Right renal pelvis (tissue), 4 donors: Measurements from ENCODE around the gene CBY3. TPM values are rescaled to one million over a fixed set of nuclear protein-coding genes. Genes with fewer than 3 reads are reported as not detected.
"Not testable (repeated sequence)": the region's sequence is repeated elsewhere in the genome, so short reads cannot be mapped to it uniquely, and the experiment has no call there.

Source experiments
- DNase-seq, 4 donors: peaks; one replicate each; pipeline ENCODE4 v3.0.0-alpha.2; 2013; ENCODE audit warnings: low read depth in 4 of 4, low spot score in 3 of 4, missing footprints in 1 of 4
- polyA plus RNA-seq, 4 donors: library from polyadenylated mRNA; unstranded; fragments of 120-200 nt; gene quantifications; one replicate each; pipeline ENCODE4 v1.2.1, GENCODE V29; 2013; ENCODE audit not compliant: insufficient read length in 4 of 4

The CBY3 gene
- under 1 TPM in 3 of 4 donors, not detected in 1; 0.36 to 0.47 (median 0.42) TPM for polyA plus RNA-seq

DNA sequence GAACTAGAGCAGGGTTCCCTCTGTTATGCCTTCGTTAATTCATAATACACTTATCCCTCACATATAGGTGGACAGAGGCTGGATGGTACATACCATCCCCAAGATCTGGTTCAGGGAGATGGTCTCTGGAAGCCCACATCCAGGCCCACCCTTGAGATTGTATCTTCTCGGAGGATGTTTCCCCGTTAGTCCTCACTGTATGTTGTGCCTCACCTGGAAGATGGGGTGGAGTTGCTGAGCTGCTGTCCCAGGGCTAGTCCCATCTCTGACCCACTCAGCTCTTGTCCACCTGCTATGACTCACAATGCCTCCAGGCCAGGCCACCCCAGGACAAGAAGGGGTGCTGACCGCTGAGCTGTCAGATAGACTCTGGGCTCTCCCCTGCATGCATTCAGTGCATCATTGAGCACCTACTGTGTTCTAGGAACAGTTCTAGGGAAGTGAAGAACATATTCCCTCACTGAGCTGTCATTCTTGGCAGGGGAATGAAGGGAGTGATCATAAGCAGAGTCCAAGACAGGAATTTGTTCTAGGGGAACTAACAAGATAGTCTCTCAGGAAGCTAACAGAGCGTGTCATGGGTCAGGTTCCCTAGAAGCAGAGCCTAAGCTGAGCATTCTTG, at the start of gene CBY3:
Gene CBY3, minus strand, starts transcription at position 255 of the 622 bp plus-strand sequence. Its CDS starts 116 bp downstream, at position 139.
- DNase-seq = no peak

DNA sequence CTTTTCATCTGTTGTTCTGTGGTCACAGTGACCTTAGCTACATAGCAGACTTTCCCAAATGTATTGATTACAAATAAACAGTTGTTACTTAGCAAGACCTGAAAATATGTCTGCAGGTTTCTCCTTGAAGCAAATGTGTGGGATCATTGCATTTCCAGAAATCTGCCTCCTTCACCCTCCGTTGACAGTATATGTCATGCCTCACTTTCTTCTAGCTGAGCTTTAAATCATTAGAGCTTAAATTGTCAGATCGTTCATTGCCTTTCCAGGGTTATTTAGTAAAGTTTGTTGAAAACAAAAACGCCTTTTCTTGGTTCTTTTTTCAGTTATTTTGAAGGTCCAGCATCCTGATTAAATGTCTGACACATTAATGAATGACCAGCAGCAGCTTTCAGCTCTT, 49.5 kb upstream of the CBY3 start:
- DNase-seq = no peak

DNA sequence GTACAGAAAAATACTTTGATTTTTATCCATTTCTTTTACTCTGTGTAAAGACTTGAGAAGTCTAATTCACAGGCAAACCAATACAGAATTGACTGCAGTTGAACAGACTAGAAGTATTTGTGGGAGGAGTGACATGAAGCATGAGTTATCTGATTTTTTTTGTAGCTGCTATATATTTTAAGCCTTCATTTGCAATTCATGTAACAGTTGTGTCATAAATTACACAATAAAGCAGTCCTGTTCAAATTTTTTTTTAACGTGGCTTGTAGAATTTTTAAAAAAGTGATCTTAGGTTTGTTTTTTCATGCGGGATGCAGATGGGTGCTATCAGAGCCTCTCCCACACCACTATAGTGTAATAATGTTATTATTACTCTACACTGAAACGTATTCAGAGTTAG, 48.9 kb upstream of the CBY3 start:
- DNase-seq = no peak

DNA sequence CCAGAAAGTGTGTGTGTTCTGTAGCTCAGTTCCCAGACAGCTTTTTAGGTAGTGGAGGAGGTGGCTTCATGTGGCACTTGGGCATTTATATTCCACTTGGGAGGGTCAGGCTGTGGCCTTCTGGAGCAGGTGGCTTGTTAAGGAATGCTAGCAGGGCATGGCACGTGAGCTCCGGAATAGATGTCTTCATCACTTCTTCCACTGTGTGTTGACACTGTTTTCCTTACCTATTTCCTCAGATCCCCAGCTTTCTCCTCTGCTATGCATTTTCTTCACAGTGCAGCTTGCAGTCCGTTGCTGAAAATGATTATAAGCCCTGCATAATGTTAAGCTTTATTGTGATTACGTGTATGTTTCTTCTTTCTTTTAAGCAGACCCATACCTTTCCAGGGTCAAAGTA, 48.5 kb upstream of the CBY3 start:
- no peak for DNase-seq

DNA sequence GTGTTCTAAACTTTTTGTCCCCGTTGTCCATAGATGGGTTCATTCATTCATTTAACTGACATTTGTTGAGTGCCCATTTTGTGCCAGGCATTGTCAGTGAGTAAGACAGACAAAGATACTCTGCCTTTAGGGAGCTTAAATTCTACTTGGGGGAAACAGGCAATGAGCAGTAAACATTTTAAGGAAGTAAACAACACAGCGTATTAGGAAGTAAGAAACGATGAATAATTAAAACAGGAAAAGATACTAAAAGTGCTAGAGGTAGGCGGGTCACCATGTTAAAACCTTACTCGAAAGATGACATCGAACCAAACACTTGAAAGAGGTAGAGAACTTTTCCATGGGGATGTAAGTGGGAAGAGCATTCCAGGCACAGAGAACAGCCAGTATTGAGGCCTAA, 46.3 kb upstream of the CBY3 start:
- no peak for DNase-seq

DNA sequence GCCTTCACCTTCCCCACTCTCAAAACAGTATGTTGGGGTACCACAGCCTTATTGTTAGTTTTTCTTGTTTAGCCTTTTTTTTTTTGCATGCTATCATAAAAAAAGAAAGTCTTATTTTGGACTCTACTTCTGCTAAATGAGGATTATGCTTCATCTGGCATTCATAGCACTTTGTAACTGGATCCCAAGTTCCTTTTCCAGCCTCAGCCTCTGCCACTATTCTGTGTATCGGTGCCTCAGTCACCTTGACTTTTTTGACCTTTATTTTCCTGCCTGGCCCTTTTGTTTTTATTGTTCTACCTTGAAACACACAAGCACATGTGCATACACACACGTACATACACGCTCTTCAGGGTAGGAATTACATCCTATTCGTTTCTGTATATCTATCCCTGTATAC, 43.3 kb upstream of the CBY3 start:
- DNase-seq = no peak

DNA sequence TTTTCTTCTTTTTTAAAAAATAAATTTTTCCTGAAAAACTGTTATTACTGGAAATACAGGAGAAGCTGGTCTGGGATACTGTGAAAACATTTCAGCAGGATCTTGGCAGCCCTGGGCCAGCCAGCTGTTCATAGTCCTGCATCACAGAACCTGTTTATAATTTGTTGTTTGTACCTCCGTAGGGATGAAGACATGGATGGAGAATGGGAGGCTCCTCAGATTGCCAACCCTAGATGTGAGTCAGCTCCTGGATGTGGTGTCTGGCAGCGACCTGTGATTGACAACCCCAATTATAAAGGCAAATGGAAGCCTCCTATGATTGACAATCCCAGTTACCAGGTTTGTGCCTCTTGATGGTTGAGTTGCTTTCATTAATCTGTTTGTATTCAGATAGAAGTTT, 39.4 kb upstream of the CBY3 start:
- DNase-seq = no peak

DNA sequence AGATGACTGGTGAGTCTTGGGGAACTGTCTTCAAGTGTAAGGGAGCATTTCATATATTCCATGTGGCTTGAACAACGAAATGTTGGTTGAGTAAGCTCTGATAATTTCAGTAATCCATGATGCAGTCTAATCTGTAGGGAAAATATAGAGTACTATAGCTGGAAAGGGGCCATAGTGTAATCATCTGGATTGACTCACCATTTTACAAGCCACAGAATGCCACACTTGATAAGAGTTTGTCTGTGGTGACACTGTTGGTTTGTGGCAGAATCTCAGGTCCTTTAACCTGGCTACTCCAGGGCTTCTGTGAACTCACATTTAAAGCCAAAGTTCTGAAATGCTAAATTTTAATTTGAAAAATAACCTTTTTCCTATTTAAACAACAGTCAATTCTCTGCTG, 35.5 kb upstream of the CBY3 start:
- DNase-seq = no peak

DNA sequence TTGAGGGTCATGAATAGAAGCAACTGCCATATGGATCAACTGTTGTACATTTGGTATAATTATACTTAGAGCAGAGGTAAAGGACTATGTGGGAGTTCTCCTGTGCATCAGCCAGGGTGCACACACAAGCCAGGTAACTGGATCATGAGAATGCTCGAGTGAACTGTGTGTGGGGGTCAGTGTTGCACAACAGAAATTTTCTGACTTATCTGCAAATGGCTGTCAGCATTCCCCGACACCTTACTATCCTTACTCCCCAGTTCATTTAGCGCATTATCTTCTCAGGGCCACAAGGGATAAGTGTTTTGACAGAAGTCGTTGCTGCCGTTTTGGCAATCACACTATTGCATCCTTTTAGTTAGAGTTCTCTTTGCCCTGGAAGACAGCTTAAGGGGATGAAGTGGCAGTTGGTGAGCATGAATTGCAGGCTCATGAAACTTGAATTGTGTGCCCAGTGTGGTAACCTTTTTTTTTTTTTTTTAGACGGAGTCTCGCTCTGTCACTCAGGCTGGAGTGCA, 19.6 kb upstream of the CBY3 start:
- no peak for DNase-seq

DNA sequence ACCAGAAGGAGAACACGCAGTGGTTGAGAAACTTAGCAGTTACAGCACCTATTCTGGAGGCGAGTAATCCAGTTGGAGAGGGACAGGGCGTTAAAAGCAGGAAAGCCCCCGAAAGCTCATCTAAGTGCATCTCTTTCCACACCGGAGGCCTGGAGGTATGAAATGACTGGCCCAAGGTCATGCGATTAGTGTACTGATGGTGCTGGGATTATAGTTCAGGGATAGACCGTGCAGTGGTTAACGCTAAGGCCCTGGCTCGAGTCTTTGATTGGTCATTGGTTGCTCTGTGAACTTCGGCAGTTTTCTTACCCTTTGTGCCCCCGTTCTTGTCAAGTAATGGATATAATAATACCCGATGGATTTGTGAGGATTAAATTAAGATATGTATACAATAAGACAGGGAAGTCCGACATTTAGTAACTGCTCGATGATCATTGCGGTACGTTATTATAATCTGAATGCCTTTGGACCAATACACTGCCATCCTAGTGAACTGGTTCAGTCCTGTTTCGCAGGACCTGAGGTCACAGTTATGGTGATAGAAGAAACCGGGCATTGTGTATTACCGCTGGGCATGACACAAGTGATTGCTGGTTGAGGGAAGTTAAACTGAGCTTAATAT, 18.9 kb upstream of the CBY3 start:
- DNase-seq = no peak

DNA sequence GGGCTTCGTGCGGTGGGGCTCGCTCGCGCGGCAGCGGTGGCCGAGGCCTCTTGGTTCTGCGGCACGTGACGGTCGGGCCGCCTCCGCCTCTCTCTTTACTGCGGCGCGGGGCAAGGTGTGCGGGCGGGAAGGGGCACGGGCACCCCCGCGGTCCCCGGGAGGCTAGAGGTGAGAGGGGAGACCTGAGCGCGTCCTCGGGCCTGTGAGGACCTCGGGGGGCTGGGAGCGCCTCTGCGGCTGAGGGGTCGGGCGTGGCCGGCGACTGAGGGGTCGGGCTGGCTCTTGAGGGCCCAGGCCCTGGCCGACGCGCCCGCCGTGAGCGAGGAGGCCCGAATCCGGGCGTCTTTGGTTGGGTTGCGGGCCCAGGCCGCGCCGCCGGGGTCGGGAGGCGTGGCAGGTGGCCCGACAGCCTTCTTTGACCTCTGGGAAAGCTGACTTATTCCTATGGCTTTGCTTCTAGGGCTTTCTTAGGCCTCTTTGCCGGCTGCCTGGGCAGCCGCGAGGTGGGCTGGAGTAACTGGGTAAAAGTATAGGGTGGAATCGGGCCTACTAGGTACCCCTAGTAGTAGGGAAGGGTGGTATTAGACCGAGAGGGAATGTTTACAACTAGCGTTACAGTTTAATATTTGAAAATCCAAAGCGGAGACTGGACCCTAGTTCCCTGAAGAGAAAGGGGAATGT, 18.2 kb upstream of the CBY3 start, which contains the start of gene CANX:
Gene CANX, plus strand, starts transcription at position 33 of the 681 bp plus-strand sequence. CDS start 6,715 bp downstream, outside the sequence.
- DNase-seq = no peak

DNA sequence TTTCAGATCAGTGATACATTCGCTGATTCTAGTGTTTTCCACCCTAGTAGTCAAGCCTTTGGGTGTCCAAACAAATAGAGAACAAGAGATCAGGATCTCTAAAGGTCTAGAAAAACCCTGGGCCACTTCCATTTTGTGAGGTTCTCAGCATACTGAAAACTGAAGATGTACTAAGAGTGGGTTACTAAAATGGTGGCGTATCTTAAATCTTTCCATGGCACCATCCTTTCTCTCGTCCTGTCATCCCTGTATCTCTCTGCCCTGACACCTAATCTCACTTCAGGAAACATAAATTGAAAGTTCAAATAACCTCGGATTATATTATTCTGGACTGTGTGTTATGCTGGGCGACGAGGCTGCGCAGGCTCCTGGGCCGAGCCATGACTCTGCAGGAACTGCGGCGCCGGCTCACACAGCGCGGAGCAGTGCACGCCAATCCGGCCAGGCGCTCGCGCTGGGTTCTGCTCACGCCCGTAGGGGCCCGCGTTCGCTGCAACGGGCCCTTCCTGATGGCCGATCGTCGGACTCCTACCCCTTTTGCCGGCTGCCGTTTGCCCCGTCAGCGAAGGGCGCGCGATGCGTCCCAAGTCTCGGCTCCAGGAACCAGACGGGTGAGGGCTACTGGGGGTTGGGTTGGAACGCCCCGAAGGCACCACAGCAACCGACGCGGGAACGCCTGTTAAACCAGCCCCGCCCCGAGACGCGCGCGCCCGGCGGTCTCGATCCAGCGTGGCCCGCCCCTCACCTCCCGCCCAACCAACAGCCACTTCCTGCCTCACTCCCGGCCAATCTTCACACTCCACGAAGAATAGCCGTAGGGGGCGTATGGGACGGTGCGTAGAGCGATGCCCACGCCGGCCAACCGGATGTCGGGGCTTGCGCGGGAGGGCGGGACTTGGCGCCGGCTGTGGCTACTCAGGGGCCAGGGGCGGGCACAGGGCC, 17.4 kb upstream of the CBY3 start:
- peak; percentile 98 to 99 (median 98) for DNase-seq

DNA sequence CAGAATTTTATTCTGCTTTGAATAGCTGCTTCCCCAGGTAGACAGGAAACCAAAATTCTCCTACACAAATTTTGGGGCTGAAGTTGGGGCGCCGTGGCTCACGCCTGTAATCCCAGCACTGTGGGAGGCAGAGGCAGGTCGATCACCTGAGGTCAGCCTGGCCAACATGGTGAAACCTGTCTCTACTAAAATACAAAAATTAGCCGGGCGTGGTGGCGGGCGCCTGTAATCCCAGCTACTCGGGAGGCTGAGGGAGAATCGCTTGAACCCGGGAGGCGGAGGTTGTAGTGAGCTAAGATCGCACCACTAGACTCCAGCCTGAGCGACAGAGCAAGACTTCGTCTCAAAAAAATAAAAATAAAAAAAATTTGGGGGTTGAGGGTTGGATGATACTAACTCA, 16.7 kb upstream of the CBY3 start:
- not testable (repeated sequence) for DNase-seq

DNA sequence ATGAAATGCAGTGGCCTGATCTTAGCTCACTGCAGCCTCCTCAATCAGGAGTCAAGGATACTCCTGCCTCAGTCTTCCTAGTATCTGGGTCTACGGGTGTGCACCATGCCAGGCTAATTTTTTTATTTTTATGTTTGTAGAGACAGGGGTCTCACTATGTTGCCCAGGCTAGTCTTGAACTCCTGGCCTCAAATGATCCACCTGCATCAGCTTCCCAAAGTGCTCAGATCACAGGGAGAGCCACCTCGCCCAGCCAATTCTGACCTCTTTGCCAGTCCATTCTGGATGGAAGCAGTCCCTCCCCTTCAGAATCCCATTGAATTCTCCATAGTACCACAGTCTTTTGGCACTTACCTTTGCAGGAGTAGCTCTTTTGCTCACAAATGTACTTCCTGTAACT, 16.3 kb upstream of the CBY3 start:
- no peak for DNase-seq

DNA sequence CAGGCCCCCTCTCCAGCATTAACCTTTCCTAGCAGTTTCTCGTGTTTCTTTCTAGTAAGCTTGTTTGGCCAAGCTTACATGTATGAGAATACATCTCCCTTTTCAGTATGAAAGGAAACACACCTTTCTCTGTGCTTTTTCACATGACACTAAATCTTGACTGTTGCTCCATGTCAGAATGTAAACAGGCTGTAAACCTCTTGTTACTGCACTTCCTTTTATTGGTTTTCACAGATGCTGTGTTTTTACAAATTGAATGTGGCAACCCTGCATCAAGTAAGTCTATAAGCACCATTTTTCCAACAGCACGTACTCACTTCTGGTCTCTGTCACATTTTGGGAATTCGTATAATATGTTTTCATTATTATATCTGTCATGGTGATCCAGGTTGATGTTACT, 15.8 kb upstream of the CBY3 start:
- DNase-seq = no peak

DNA sequence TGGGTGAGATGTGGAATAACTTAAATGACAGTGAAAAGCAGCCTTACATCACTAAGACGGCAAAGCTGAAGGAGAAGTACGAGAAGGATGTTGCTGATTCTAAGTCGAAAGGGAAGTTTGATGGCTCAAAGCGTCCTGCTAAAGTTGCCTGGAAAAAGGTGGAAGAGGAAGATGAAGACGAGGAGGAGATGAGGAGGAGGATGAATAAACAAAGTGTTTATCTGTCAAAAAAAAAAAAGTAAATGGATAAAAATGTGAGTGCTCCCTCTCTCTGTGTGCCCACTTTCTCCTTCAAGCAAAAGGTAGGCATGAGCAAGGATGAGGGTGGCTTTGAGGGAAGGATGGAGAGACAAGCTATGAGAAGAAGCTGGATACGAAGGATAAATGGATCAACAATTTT, 13.7 kb upstream of the CBY3 start:
- no peak for DNase-seq

DNA sequence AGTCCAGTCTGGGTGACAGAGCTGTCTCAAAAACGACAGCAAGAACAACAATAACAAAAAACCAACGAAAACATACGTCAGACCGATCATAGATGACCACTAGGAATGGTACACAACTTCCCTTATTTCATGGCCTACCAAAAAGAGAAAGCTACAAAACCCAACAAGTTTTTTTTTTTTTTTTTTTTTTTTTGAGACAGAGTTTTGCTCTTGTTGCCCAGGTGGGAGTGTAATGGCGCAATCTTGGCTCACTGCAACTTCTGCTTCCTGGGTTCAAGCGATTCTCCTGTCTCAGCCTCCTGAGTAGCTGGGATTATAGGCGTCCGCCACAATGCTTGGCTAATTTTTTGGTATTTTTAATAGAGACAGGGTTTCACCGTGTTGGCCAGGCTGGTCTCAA, 8.4 kb upstream of the CBY3 start:
- DNase-seq = not testable (repeated sequence)

DNA sequence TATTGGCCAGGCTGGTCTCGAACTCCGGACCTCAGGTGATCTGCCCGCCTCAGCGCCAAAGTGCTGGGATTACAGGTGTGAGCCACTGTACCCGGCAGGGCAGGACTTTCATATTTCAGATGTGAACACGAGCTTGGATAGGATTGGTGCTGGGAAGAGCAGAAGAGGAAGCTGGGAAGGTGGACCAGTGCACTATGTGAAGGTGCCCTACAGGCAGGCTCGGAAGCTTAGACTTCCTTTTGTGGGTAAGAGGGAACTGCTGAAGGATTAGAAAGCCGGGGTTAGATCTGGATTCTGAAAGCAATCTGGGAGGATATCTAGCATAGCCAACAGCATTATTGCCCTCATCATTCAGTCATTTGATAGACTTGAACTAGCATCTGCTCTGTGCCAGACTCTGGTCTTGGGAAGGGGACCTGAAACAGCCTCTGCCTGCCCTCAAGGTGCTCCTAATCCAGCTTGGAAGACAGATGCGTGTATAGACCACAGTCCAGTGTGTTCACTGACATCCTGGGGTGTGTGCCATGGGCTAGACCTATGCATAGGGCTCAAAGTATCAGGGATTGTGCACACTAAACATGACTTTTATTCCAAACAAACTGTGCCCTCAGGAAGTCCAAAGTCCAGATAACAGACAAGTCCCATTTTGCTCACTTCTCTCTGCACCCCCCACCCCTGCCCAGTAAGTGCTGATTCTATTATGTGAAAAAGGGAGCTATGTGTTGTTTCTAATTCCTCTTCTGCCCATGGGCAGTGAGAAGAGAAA, 637 bp downstream of the CBY3 start:
- no peak for DNase-seq

DNA sequence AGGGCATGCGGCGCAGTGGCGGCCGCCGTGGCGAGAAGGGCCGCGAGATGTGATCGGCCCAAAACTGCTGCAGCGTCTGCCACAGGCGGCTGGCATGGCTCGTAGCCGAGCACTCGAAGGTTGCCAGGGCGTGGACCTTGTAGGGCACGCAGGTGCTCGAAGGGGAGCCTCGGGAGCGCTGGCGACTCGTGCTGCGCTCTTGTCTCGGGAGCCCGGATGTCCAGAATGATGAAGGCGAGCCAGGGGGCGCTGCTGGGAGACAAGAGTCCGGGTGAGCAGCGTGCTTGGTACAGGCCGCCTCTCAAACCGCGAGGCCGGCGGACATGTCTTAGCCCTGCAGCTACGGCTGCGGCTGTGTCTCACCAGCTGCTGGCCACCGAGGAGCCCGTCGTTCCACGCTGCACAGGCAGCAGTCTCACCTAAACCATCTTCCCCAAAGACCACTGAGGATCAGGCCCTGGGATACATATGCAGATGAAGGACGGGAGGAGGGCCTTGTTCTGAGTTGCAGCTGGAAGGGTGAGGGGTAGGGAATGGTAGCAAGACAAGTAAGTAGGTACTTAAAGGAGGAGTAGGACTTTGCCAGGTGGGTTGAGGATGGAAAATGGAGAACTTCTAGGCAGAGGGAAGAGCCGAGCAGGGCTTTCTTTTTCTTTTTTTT, 1.7 kb downstream of the CBY3 start:
- DNase-seq = peak in 2 of 4 donors; percentile 65 to 66
